ENCODE measurements around the gene GPI.
"Not testable (repeated sequence)": the region's sequence is repeated elsewhere in the genome, so short reads cannot be mapped to it uniquely, and the experiment has no call there.

GPI gene

DNA sequence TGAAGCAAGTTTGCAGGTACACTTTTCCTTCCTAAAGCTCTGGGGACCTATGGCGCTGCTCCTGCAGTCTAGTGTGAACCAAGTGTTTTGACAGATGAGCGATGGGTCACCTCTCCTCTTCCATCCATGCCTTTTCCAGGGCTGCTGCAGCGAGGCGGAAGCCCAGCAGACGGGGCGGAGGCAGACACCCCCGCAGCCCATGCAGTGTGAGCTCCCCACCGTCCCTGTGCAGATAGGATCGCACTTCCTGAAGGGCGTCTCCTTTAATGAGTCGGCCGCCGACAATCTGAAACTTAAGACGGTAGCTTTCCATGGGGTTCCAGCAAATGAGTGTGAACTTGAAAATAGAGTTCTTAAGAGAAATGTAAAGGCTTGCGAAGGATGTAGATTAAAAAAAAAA is 37.1 kb upstream of the GPI start:
- no peak overlapping the region for H3K4me3 ChIP-seq (replicated peaks; ENCODE audit: low read depth, low read length)
- TF ChIP-seq, protein P1, sequence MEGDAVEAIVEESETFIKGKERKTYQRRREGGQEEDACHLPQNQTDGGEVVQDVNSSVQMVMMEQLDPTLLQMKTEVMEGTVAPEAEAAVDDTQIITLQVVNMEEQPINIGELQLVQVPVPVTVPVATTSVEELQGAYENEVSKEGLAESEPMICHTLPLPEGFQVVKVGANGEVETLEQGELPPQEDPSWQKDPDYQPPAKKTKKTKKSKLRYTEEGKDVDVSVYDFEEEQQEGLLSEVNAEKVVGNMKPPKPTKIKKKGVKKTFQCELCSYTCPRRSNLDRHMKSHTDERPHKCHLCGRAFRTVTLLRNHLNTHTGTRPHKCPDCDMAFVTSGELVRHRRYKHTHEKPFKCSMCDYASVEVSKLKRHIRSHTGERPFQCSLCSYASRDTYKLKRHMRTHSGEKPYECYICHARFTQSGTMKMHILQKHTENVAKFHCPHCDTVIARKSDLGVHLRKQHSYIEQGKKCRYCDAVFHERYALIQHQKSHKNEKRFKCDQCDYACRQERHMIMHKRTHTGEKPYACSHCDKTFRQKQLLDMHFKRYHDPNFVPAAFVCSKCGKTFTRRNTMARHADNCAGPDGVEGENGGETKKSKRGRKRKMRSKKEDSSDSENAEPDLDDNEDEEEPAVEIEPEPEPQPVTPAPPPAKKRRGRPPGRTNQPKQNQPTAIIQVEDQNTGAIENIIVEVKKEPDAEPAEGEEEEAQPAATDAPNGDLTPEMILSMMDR (IDR thresholded peaks at IDR 0.05; ENCODE audit: low read length, missing control alignments) = no peak
- DNase-seq (ENCODE audit: low read depth) = no peak

DNA sequence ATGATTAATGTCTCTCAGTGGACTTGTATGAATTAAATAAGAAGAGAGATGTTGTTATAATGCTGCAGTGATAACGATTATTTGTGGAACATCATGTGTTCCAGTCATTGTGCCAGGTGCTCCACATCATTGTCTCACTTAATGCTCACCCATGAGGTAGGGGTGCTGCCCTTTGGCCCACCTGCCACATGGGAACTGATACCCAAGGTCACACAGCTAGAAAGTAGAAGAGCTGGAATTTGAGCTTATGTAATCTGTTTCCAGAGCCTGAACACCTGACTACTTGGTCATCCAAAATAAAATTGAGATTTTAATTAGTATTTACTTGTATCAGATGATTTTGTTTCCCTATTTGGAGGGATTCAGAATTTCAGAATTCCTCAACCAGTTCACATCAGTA is 36.0 kb upstream of the GPI start:
- TF ChIP-seq, protein P1 (IDR thresholded peaks at IDR 0.05; ENCODE audit: low read length, missing control alignments) = no peak
- no peak for DNase-seq (ENCODE audit: low read depth)
- no peak overlapping the region for H3K4me3 ChIP-seq (replicated peaks; ENCODE audit: low read depth, low read length)

DNA sequence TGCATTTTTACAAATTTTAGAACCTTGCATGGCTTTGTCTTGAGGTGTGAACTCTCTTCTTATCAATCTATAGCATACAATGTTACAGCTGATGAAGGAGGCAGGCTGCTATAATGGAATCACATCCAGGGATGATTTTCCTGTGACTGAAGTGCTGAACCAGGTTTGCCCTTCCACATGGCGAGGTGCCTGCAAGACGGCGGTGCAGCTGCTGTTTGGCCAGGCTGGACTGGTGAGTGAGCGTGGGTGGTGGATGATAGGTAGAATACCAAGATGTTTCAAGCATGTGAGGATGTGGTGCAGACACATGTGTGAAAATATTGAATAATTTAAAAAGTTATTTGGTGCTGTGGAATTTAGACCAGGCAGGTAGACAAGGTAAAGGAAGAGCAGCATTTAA is 34.9 kb upstream of the GPI start:
- no peak overlapping the region for H3K4me3 ChIP-seq (replicated peaks; ENCODE audit: low read depth, low read length)
- TF ChIP-seq, protein P1 (IDR thresholded peaks at IDR 0.05; ENCODE audit: low read length, missing control alignments) = no peak
- no peak for DNase-seq (ENCODE audit: low read depth)

DNA sequence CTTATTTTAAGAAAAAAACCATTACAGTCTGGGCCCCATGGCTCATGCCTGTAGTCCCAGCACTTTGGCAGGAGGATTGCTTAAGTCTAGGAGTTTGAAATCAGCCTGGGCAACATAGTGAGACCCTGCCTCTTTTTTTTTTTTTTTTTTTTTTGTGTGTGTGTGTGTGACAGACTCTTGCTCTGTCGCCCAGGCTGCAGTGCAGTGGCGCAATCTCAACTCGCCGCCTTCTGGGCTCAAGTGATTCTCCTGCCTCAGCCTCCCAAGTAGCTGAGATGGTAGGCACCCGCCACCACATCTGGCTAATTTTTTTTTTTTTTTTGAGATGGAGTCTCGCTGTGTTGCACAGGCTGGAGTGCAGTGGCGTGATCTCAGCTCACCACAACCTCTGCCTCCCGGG is 34.4 kb upstream of the GPI start:
- H3K4me3 ChIP-seq (replicated peaks; ENCODE audit: low read depth, low read length); DNase-seq (ENCODE audit: low read depth): not testable (repeated sequence)

DNA sequence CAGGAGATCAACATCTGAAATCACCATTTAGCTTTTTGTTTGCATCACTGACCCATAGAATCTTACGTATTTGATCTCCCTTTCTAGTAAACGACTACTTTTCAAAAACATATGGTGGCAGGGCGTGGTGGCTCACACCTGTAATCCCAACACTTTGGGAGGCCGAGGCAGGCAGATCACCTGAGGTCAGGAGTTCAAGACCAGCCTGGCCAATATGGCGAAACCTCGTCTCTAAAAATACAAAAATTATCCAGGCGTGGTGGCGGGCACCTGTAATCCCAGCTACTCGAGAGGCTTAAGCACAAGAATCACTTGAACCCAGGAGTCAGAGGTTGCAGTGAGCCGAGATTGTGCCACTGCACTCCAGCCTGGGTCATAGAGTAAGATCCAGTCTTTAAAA is 33.4 kb upstream of the GPI start:
- not testable (repeated sequence) for H3K4me3 ChIP-seq (replicated peaks; ENCODE audit: low read depth, low read length); DNase-seq (ENCODE audit: low read depth)

DNA sequence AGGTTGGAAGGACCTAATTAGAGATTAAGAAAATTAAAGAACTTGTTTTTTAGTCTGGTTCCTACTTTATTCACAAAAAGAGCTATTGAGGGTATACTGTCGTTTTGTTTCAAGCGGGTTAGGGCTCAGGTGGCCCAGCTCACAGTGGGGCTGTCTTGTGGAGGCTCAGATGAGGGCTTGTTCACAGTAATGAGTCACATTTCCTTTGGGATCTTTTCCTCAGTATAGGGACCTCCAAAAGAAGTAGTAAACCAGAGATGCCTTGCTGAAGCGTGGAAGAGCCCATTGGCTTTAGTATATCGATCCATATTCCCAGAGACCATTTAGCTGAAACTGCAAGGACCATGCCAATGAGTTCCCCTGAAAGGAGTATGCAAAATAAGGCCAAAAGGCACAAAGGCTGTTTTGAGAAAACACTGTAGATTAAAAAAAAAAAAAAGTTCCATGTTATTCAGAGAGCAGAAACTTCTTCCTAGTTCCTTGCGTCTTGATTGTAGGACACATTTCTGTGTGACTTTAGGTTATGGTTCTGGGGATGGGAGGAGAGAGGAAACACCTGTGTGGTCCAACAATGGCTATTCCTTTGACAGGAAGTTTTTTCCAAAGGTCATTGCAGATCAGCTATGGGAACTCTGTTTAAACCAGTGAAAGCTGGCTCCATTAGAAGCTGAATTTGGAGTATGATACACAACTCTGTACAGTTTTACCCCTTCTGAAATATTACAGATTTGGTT is 32.8 kb upstream of the GPI start:
- DNase-seq (ENCODE audit: low read depth) = no peak
- TF ChIP-seq, protein P1 (IDR thresholded peaks at IDR 0.05; ENCODE audit: low read length, missing control alignments) = no peak
- H3K4me3 ChIP-seq (replicated peaks; ENCODE audit: low read depth, low read length) = no peak overlapping the region

DNA sequence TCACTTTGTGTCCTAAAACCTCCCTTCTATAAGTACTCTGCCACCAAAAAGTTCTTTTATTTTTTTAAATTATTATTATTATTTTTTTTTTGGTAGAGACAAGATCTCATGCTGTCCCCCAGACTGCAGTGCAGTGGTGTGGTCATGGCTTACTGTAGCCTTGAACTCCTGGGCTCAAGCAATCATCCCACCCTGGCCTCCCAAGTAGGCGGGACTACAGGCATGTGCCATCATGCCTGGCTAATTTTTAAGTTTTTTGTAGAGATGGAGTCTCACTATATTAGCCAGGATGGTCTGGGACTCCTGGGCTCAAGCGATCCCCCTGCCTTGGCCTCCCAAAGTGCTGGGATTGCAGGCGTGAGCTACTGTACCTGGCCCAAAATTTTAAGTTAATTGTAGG is 29.1 kb upstream of the GPI start:
- H3K4me3 ChIP-seq (replicated peaks; ENCODE audit: low read depth, low read length) = no peak overlapping the region
- TF ChIP-seq, protein P1 (IDR thresholded peaks at IDR 0.05; ENCODE audit: low read length, missing control alignments) = no peak

DNA sequence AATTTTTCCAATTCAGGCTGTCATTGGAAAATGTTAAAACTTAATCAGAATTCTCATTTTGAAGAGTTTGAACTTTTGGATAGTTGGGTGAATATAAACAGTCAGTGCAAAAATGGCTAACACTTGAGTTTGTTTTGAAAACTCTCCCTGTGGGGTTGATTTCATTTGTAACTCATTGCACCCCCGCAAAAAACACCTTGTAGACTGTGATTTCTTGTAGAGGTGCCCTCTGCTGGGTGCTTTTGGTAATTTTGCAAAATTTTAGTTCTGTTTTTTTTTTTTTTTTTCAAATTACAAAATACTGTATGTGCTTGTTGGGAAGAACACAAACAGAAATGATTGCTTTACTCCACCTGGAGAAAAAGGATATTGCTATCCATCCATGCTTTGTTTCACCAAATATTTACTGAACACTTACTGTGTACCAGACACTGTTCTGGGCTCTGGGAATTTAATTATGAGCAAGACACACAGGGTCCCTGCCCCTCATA is 28.2 kb upstream of the GPI start:
- TF ChIP-seq, protein P1 (IDR thresholded peaks at IDR 0.05; ENCODE audit: low read length, missing control alignments) = peak; percentile 58
- no peak overlapping the region for H3K4me3 ChIP-seq (replicated peaks; ENCODE audit: low read depth, low read length)
- peak; percentile 62 for DNase-seq (ENCODE audit: low read depth)

More for the DNA sequence above, 29.1 kb upstream of the GPI start:
- DNase-seq (ENCODE audit: low read depth) = no peak

Data from fibroblast of pulmonary artery (primary cell).